Measurements from ENCODE around the gene LAMB3. TPM values are rescaled to one million over a fixed set of nuclear protein-coding genes. Genes with fewer than 3 reads are reported as not detected.
A peak's percentile ranks its signal among the peaks of the same experiment; 100 is the strongest.

LAMB3 gene
- total and polyA plus RNA-seq, 10 of the 15 experiments (the other 5 are each of a cell fraction or from before 2014, with no cell fraction given): 0.04 to 1.8 (median 0.10) TPM; not detected in 1

- CTCF ChIA-PET: interaction anchor here (1.2 to 2.8 kb wide), 4 partner anchors 10 to 16 kb away, joined by 3 to 14 read pairs (median 10); no protein-coding TSS in a partner anchor
- H3K4me2 ChIP-seq (ENCODE audit: control insufficient read depth, insufficient read depth): no peak overlapping the region
- H3K4me3 ChIP-seq: no peak overlapping the region
- no peaks in the 10 kb centered on the region for H4K20me1 ChIP-seq (ENCODE audit: control insufficient read depth, insufficient read depth)
- POLR2A ChIA-PET: interaction anchor here (0.6 kb wide), 1 partner anchor 9 kb away, joined by 3 read pairs; no protein-coding TSS in a partner anchor
- H3K9ac ChIP-seq (ENCODE audit: control insufficient read depth, insufficient read depth, low read length): no peak overlapping the region
- SMC1A ChIA-PET (ENCODE audit: uncharacterized antibody, unreplicated experiment): interaction anchor here (1.8 kb wide), 1 partner anchor 10 kb away, joined by 7 read pairs; no protein-coding TSS in a partner anchor
- intact Hi-C loops (cut with micrococcal nuclease; ENCODE audit: unreplicated experiment): no loop called here
- no TSS peak for BruUV-seq (replicated peaks)
- FAIRE-seq (no peak), DNase-seq (ENCODE audit: low read depth, low spot score) (no peak), ATAC-seq (no peak)
- WGBS (ENCODE audit: insufficient coverage, insufficient replicate concordance, low lambda C conversion rate, missing lambda C conversion rate): 56% methylated on average over 6 of the region's 6 CpGs
- H3K36me3 ChIP-seq (ENCODE audit: control insufficient read depth in 2 of 2, insufficient read depth in 2 of 2, low read length in 1 of 2): no peaks in the 10 kb centered on the region
- peaks cover 1 to 6% of the 10 kb centered on the region in 2 experiments; a peak in 3 of 4 replicates for H3K27me3 ChIP-seq (replicated peaks in 1 of 2; ENCODE audit: control insufficient read depth in 2 of 2, insufficient read depth in 2 of 2, low read length in 1 of 2)
- H3K27ac ChIP-seq (ENCODE audit: control insufficient read depth, insufficient read depth): no peak overlapping the region
- no peaks in the 10 kb centered on the region for H3K9me3 ChIP-seq (replicated peaks; ENCODE audit: control insufficient read depth, insufficient read depth, low read length)
- RAD21 ChIA-PET (ENCODE audit: unreplicated experiment): interaction anchor here (1.1 kb wide), 1 partner anchor 9 kb away, joined by 5 read pairs; no protein-coding TSS in a partner anchor
- no peak overlapping the region for H2AFZ ChIP-seq (ENCODE audit: control insufficient read depth, low read depth, low read length)
- in situ Hi-C loops (cut with MboI): no loop called here
- H3K4me1 ChIP-seq (ENCODE audit: control insufficient read depth, insufficient read depth, low read length): no peaks in the 10 kb centered on the region
- TF ChIP-seq RBBP5 (conservative IDR thresholded peaks at IDR 0.05) (no peak), SRF (IDR thresholded peaks at IDR 0.05; ENCODE audit: low read depth in 2 of 2, low read length in 2 of 2) (peak; percentile 71 to 73; a peak in 3 of 4 replicates), IKZF1 (conservative IDR thresholded peaks at IDR 0.05) (no peak)
- TF ChIP-seq, protein P1, sequence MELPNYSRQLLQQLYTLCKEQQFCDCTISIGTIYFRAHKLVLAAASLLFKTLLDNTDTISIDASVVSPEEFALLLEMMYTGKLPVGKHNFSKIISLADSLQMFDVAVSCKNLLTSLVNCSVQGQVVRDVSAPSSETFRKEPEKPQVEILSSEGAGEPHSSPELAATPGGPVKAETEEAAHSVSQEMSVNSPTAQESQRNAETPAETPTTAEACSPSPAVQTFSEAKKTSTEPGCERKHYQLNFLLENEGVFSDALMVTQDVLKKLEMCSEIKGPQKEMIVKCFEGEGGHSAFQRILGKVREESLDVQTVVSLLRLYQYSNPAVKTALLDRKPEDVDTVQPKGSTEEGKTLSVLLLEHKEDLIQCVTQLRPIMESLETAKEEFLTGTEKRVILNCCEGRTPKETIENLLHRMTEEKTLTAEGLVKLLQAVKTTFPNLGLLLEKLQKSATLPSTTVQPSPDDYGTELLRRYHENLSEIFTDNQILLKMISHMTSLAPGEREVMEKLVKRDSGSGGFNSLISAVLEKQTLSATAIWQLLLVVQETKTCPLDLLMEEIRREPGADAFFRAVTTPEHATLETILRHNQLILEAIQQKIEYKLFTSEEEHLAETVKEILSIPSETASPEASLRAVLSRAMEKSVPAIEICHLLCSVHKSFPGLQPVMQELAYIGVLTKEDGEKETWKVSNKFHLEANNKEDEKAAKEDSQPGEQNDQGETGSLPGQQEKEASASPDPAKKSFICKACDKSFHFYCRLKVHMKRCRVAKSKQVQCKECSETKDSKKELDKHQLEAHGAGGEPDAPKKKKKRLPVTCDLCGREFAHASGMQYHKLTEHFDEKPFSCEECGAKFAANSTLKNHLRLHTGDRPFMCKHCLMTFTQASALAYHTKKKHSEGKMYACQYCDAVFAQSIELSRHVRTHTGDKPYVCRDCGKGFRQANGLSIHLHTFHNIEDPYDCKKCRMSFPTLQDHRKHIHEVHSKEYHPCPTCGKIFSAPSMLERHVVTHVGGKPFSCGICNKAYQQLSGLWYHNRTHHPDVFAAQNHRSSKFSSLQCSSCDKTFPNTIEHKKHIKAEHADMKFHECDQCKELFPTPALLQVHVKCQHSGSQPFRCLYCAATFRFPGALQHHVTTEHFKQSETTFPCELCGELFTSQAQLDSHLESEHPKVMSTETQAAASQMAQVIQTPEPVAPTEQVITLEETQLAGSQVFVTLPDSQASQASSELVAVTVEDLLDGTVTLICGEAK (IDR thresholded peaks at IDR 0.05; ENCODE audit: borderline replicate concordance): no peak
- no peaks in the 10 kb centered on the region for H3K79me2 ChIP-seq (ENCODE audit: control insufficient read depth, insufficient read depth, low read length)
These were observed 34.5 kb downstream of the LAMB3 start for GRCh38 chr1:209617755-209618154.
